Kidney (tissue), 14 donors: ENCODE data around the gene PRICKLE2. TPM values are rescaled to one million over a fixed set of nuclear protein-coding genes. Genes with fewer than 3 reads are reported as not detected.

Experiments used
- DNase-seq, 5 donors: peaks; one replicate each; pipeline ENCODE4 v3.0.0-alpha.2; 2013 to 2020
- FAIRE-seq: peaks from 2 replicates; lab custom pipeline; 2012; peaks lifted over from hg19 to GRCh38; lab: Jason Lieb, UNC
- H3K27ac ChIP-seq, 2 donors: one replicate each; pipeline ENCODE4 v1.7.0; 2013; ENCODE audit warnings: low read depth in 2 of 2, low read length in 2 of 2, inconsistent platforms in 1 of 2
- H3K27me3 ChIP-seq: one replicate; pipeline ENCODE4 v1.7.1; 2013; ENCODE audit warnings: low read length, inconsistent platforms; ENCODE audit not compliant: control insufficient read depth, insufficient read depth
- H3K36me3 ChIP-seq, 3 donors: one replicate each; pipeline versions ENCODE4 v1.7.0 to v1.7.1; 2013; ENCODE audit warnings: low read length in 3 of 3, control low read depth in 1 of 3, inconsistent platforms in 1 of 3; ENCODE audit not compliant: insufficient read depth in 3 of 3, control insufficient read depth in 2 of 3
- H3K4me1 ChIP-seq, 3 donors: one replicate each; pipeline versions ENCODE4 v1.7.0 to v1.7.1; 2013; ENCODE audit warnings: low read length in 3 of 3, inconsistent platforms in 1 of 3, low read depth in 1 of 3; ENCODE audit not compliant: control insufficient read depth in 2 of 3, insufficient read depth in 2 of 3
- H3K4me3 ChIP-seq, 3 donors: one replicate each; pipeline versions ENCODE4 v1.7.0 to v1.8.1; 2013; ENCODE audit warnings: low read length in 3 of 3, control low read depth in 1 of 3, inconsistent platforms in 1 of 3
- H3K9ac ChIP-seq, 3 donors: one replicate each; pipeline versions ENCODE4 v1.7.0 to v1.7.1; 2013; ENCODE audit warnings: low read length in 3 of 3, control low read depth in 1 of 3, inconsistent platforms in 1 of 3
- H3K9me3 ChIP-seq, 3 donors: one replicate each; pipeline versions ENCODE4 v1.7.0 to v1.7.1; 2013; ENCODE audit warnings: low read length in 3 of 3, control low read depth in 1 of 3, inconsistent platforms in 1 of 3; ENCODE audit not compliant: control insufficient read depth in 2 of 3, insufficient read depth in 1 of 3
- CTCF ChIP-seq: IDR thresholded peaks from 3 replicates; pipeline ENCODE4 v1.5.1; 2012; ENCODE audit warnings: mild to moderate bottlenecking, moderate library complexity, borderline replicate concordance; ENCODE audit not compliant: insufficient read depth; ENCODE audit errors: extremely low read depth
- intact Hi-C: fragments of 100-400 bp; cut with DNase I; formaldehyde crosslinking; loops from one replicate; pipeline ENCODE4 v1.11.1; 2022
- polyA plus RNA-seq: library from polyadenylated mRNA; stranded (reverse); fragments of 350-450 nt; fragmentation: Illumina TruSeq; extraction: RNeasy Lipid Tissue Mini Kit (QIAGEN cat#74804); gene quantifications from one replicate; pipeline ENCODE4 v1.2.3, GENCODE V29; 2014; ENCODE audit warnings: low read depth, low replicate concordance; ENCODE audit not compliant: insufficient read depth
- total RNA-seq: library from RNA; stranded (reverse); fragmentation: NEBNext Ultra II Directional; extraction: Animal tissue kit (Norgen Biotek cat#: 25700); gene quantifications from one replicate; pipeline ENCODE4 v1.2.1, GENCODE V29; 2021
- donor health status: control.
- donor health status: control.
- donor health status: control.
- donor health status: control.
- donor health status: control.
- donor health status: DM: yes; HTN: yes; CAD: no.
- donor health status: Normal renal cell carcinoma (clear cell type).

Gene PRICKLE2
- total and polyA plus RNA-seq, 2 donors from 2014 or later = 3.5 to 22.9 TPM

- no peak for DNase-seq
- peaks cover 5 to 14% (median 11%) of the 10 kb centered on the region in 3 donors for H3K4me1 ChIP-seq
- H3K4me3 ChIP-seq = no peak overlapping the region
- no peak for FAIRE-seq
- H3K27me3 ChIP-seq = no peaks in the 10 kb centered on the region
- H3K9ac ChIP-seq = no peak overlapping the region
- no peaks in the 10 kb centered on the region for H3K9me3 ChIP-seq
- intact Hi-C loops = no loop called here
- peaks cover 3 to 47% (median 9%) of the 10 kb centered on the region in 3 donors for H3K36me3 ChIP-seq
- H3K27ac ChIP-seq = no peak overlapping the region
- no peak for TF ChIP-seq CTCF
Measured at GRCh38 chr3:64152676-64153466, 72.4 kb downstream of the PRICKLE2 start.

- H3K9me3 ChIP-seq = no peaks in the 10 kb centered on the region
- peaks cover 5 to 14% (median 11%) of the 10 kb centered on the region in 3 donors for H3K4me1 ChIP-seq
- intact Hi-C loops = no loop called here
- H3K9ac ChIP-seq = no peak overlapping the region
- TF ChIP-seq CTCF = no peak
- no peak overlapping the region for H3K4me3 ChIP-seq
- H3K36me3 ChIP-seq = peaks cover 3 to 53% (median 6%) of the 10 kb centered on the region in 3 donors
- FAIRE-seq (no peak), DNase-seq (no peak)
- H3K27me3 ChIP-seq = no peaks in the 10 kb centered on the region
- no peak overlapping the region for H3K27ac ChIP-seq
Measured at GRCh38 chr3:64152086-64152485, 73.2 kb downstream of the PRICKLE2 start.

- FAIRE-seq (no peak), DNase-seq (no peak)
- Histone ChIP-seq H3K27me3 (no peaks in the 10 kb centered on the region), H3K9ac (no peak overlapping the region), H3K9me3 (no peaks in the 10 kb centered on the region), H3K4me3 (no peak overlapping the region), H3K27ac (peak overlapping the region in 1 of 2 donors; percentile 36), H3K4me1 (peaks cover 5 to 14% (median 11%) of the 10 kb centered on the region in 3 donors), H3K36me3 (peaks cover 2 to 48% (median 3%) of the 10 kb centered on the region in 3 donors)
- no peak for TF ChIP-seq CTCF
- intact Hi-C loops = no loop called here
Measured at GRCh38 chr3:64151342-64151871, 73.9 kb downstream of the PRICKLE2 start.
